Occipital lobe (tissue), 2 donors: ENCODE measurements around the gene TAS2R10. TPM values are rescaled to one million over a fixed set of nuclear protein-coding genes. Genes with fewer than 3 reads are reported as not detected.
"Not testable (repeated sequence)": the region's sequence is repeated elsewhere in the genome, so short reads cannot be mapped to it uniquely, and the experiment has no call there.

Experiments
- DNase-seq: peaks from one replicate; lab custom pipeline; 2025; lab: John Stamatoyannopoulos, UW
- total RNA-seq: library from RNA; depleted of rRNA; stranded (reverse); fragments of >200 nt; gene quantifications from one replicate; pipeline ENCODE4 v1.2.3, GENCODE V29; 2014

The TAS2R10 gene, protein sequence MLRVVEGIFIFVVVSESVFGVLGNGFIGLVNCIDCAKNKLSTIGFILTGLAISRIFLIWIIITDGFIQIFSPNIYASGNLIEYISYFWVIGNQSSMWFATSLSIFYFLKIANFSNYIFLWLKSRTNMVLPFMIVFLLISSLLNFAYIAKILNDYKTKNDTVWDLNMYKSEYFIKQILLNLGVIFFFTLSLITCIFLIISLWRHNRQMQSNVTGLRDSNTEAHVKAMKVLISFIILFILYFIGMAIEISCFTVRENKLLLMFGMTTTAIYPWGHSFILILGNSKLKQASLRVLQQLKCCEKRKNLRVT
- total RNA-seq, result 5.5 TPM

GRCh38 chr12:10826258-10826657, at the start of gene TAS2R10:
Gene TAS2R10, minus strand, starts transcription at chr12:10826358. Its CDS starts 89 bp downstream, at chr12:10826269.
- no peak for DNase-seq

DNA sequence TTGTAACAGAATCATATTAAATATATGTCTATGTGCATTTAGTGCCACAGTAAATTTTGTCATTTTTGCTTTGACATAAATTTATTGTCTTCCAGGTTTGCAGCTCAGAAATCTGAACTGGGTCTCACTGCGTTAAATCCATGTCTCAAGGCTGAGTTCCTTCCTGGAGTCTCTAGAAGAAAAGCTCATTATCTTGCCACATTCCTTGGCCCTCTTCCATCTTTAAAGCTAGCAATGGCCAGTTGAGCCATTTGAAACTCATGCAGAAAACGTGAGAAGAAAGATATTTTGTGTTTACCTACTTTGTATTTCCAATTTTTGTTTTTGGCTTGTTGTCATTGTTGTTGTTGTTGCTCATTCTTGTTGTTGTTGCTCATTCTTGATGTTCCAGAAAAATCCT, 47.2 kb upstream of the TAS2R10 start:
- no peak for DNase-seq

DNA sequence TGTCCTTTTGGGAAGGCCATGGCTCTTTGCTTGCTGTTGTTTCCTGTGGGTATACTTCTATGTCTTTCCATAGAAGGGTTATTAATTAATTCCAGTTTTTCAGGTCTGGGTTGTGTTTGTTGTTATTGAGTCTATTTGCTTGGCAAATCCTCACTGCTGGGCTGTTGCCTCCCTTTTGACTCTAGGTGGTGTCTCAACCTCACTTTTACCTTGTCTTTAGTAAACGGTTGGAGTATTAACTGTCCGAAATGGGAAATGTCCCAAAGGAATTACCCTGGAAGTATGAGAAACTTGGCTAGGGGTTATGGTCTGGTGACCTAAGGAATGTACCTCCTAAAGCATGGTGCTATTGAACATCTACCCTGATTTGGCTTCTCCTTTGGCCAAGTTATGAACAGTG, 41.2 kb upstream of the TAS2R10 start:
- DNase-seq, result no peak

- DNase-seq, result no peak
These were observed 37.5 kb upstream of the TAS2R10 start for GRCh38 chr12:10863512-10864218.

DNA sequence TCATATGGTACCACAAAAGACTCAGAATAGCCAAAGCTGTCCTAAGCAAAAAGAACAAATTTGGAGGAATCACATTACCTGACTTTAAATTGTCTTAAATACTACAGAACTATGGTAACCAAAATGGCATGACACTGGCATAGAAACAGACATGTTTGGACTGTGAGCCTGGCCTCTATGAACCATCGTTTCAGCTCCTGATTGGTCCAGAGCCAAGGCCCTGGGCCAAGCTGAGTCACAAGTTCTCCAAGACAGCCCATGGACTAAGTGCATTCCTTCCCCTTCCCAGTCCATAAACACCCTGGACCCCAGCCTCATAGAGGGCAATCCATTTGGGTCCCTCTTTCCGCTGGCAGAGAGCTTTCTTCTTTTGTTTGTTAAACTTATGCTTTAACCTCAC, 35.2 kb upstream of the TAS2R10 start:
- DNase-seq, result no peak

- DNase-seq, result no peak
These were observed 29.6 kb upstream of the TAS2R10 start for GRCh38 chr12:10855807-10856206.

GRCh38 chr12:10853776-10854175, 27.6 kb upstream of the TAS2R10 start:
- DNase-seq, result no peak

- no peak for DNase-seq
These were observed 25.2 kb upstream of the TAS2R10 start for GRCh38 chr12:10851243-10851858.

DNA sequence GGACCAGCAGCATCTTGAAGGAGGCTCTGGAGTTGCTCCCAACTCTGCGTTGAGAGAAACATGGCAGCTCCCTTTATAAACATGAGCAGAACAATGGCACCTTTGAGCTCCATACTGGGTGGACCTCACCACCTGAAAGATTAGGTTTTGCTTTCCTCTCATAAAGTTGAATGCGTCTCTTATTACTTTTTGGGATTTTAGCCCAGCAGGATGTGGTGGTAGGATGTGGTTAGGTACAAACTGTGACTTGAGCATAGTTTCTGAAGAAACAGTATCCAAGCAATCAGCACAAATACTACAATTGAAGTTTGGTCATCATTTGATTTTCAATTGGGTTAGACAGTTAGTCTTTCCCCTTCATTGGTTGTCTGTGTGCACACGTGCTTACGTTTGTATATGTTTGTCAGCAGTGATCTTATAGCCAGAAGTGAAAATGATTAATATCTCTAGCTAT, 23.3 kb upstream of the TAS2R10 start, which contains the start of gene PRR4:
TSS of gene PRR4 (minus strand) at position 51 of the 454 bp plus-strand sequence. CDS start at position 13, 38 bp downstream.
- no peak for DNase-seq

DNA sequence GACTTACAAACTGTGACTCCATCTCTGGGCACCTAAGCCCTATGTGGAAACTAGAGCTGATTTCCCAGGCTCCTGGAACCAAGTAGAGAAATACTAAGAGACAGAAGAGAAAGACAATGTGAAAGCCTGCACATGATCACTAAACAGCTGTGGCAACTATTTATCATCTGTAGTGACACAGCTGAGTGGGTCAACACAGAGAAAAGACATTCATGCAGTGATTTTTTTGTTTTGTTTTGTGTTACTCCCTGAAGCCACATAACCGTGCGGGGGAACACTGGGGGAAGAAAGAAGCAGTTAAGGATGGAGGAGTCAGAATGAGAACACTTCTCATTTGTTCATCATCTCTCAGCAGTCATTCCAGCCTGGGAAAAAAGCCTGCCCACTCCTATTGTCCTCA, 21.6 kb upstream of the TAS2R10 start:
- DNase-seq, result no peak

DNA sequence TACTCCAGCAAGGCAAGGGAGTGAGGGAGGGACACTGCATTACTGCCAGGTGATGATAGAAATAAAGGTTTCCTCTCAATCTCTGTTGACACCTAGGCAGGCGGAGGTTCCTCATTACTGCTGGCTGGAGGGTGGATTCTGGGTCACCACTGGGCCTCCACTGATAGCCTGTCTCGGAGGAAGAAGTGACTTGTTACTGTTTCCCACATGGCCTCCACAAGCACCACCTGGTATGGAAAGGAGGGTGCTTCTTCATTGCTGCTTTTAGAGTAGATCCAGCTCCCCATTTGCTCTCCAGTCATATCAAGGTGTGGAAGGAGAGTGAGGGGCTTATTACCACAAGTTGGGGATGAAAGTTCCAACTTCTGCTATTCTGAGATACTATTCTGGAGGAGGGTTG, 16.7 kb upstream of the TAS2R10 start:
- DNase-seq, result no peak

GRCh38 chr12:10838461-10838860, 12.3 kb upstream of the TAS2R10 start:
- DNase-seq, result no peak

DNA sequence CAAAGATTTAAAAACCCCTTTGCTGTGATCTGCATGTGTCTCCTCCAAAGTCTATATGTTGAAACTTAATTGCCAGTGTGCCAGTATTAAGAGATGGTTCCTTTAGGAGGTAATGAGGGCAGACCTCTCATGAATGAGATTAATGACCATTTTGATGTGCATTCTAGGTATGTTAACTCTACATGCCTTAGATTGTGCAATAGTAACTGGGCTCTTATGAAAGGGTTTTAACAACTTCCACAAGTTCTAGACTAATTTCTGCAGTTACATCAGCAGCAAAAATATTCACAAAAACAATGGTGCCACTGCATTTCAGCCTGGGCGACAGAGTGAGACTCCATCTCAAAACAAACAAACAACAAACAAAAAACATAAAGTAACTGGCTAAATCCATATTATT, 3.8 kb upstream of the TAS2R10 start:
- DNase-seq, result no peak

GRCh38 chr12:10824957-10825356, 1.2 kb downstream of the TAS2R10 start:
- DNase-seq, result no peak

- DNase-seq, result no peak
These were observed 14.1 kb downstream of the TAS2R10 start for GRCh38 chr12:10811883-10812536.

- DNase-seq, result no peak
These were observed 16.1 kb downstream of the TAS2R10 start, which contains the start of gene TAS2R9 for GRCh38 chr12:10810068-10810467. Gene TAS2R9, minus strand, starts transcription at chr12:10810168. Its CDS starts 93 bp downstream, at chr12:10810075.

GRCh38 chr12:10807186-10807585, 19.0 kb downstream of the TAS2R10 start, which contains the start of gene TAS2R8:
Gene TAS2R8, minus strand, starts transcription at chr12:10807286. Its CDS starts 306 bp downstream, at chr12:10806980.
- no peak for DNase-seq

- DNase-seq, result no peak
These were observed 23.6 kb downstream of the TAS2R10 start, which contains the start of gene TAS2R7 for GRCh38 chr12:10802587-10802986. Gene TAS2R7, minus strand, starts transcription at chr12:10802627. Its CDS starts 57 bp downstream, at chr12:10802570.

- no peak for DNase-seq
These were observed 24.4 kb downstream of the TAS2R10 start for GRCh38 chr12:10801741-10802140.

GRCh38 chr12:10794222-10794621, 31.9 kb downstream of the TAS2R10 start:
- no peak for DNase-seq

DNA sequence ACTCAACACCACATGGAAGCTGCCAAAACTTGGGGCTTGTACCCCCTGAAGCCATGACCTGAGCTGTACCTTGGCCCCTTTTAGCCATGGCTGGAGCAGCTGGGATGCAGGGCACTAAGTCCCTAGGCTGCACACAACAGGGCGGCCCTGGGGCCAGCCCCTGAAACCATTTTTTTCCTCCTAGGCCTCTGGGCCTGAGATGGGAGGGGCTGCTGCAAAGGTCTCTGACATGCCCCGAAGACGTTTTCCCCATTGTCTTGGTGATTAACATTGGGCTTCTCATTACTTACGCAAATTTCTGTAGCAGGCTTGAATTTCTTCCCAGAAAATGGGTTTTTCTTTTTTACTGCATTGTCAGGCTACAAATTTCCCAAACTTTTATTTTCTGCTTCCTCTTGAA, 34.4 kb downstream of the TAS2R10 start:
- DNase-seq, result not testable (repeated sequence)
